Mesothelial cell of epicardium (in vitro differentiated cells): ENCODE results near the gene TMTC2. TPM values are rescaled to one million over a fixed set of nuclear protein-coding genes. Genes with fewer than 3 reads are reported as not detected.
"Not testable (repeated sequence)": the region's sequence is repeated elsewhere in the genome, so short reads cannot be mapped to it uniquely, and the experiment has no call there.

Source experiments
- DNase-seq, 2 experiments: peaks; one replicate each; pipeline ENCODE4 v3.0.0; 2021; ENCODE audit warnings: low spot score in 2 of 2; ENCODE audit not compliant: unreplicated experiment in 2 of 2
- H3K27ac Mint-ChIP-seq: 2 replicates; pipeline ENCODE4 v1.8.0; 2021; ENCODE audit warnings: mixed read lengths
- H3K27me3 Mint-ChIP-seq: 2 replicates; pipeline ENCODE4 v1.8.0; 2021; ENCODE audit warnings: low read depth, mixed read lengths
- H3K36me3 Mint-ChIP-seq: 2 replicates; pipeline ENCODE4 v1.8.0; 2021; ENCODE audit warnings: mixed read lengths
- H3K4me1 Mint-ChIP-seq: 2 replicates; pipeline ENCODE4 v1.8.0; 2021; ENCODE audit warnings: mixed read lengths
- H3K4me3 Mint-ChIP-seq: 2 replicates; pipeline ENCODE4 v1.8.0; 2021; ENCODE audit warnings: mild to moderate bottlenecking, moderate library complexity, mixed read lengths
- H3K9me3 Mint-ChIP-seq: 2 replicates; pipeline ENCODE4 v1.8.0; 2021; ENCODE audit warnings: mixed read lengths
- total RNA-seq: library from RNA; stranded (reverse); gene quantifications from 3 replicates; pipeline ENCODE4 v1.2.1, GENCODE V29; 2021
- TF ChIP-seq, protein P1 (sequence below): fragments of 200-600 bp; sonication (generic); IDR thresholded peaks from one replicate; pipeline ENCODE4 v1.5.0; 2021; ENCODE audit warnings: antibody characterized with exemption; ENCODE audit not compliant: unreplicated experiment

The TMTC2 gene
- total RNA-seq, 1 donor from 2014 or later = 38.3 TPM

GRCh38 chr12:83099436-83099835 is 412.7 kb downstream of the TMTC2 start:
- H3K4me1 Mint-ChIP-seq = peaks cover 9% of the 10 kb centered on the region
- H3K27me3 Mint-ChIP-seq = no peaks in the 10 kb centered on the region
- no peak for DNase-seq
- TF ChIP-seq, protein P1, sequence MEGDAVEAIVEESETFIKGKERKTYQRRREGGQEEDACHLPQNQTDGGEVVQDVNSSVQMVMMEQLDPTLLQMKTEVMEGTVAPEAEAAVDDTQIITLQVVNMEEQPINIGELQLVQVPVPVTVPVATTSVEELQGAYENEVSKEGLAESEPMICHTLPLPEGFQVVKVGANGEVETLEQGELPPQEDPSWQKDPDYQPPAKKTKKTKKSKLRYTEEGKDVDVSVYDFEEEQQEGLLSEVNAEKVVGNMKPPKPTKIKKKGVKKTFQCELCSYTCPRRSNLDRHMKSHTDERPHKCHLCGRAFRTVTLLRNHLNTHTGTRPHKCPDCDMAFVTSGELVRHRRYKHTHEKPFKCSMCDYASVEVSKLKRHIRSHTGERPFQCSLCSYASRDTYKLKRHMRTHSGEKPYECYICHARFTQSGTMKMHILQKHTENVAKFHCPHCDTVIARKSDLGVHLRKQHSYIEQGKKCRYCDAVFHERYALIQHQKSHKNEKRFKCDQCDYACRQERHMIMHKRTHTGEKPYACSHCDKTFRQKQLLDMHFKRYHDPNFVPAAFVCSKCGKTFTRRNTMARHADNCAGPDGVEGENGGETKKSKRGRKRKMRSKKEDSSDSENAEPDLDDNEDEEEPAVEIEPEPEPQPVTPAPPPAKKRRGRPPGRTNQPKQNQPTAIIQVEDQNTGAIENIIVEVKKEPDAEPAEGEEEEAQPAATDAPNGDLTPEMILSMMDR = no peak
- H3K9me3 Mint-ChIP-seq = peaks cover 10% of the 10 kb centered on the region
- peaks cover 3% of the 10 kb centered on the region for H3K36me3 Mint-ChIP-seq
- no peak overlapping the region for H3K4me3 Mint-ChIP-seq
- H3K27ac Mint-ChIP-seq = no peak overlapping the region

GRCh38 chr12:83102499-83102898 is 415.8 kb downstream of the TMTC2 start:
- H3K27me3 Mint-ChIP-seq = no peaks in the 10 kb centered on the region
- no peak overlapping the region for H3K4me3 Mint-ChIP-seq
- H3K4me1 Mint-ChIP-seq = peaks cover 9% of the 10 kb centered on the region
- H3K27ac Mint-ChIP-seq = peak overlapping the region; percentile 3
- TF ChIP-seq, protein P1 = no peak
- no peak for DNase-seq
- peaks cover 13% of the 10 kb centered on the region for H3K36me3 Mint-ChIP-seq
- peaks cover 17% of the 10 kb centered on the region for H3K9me3 Mint-ChIP-seq

DNA sequence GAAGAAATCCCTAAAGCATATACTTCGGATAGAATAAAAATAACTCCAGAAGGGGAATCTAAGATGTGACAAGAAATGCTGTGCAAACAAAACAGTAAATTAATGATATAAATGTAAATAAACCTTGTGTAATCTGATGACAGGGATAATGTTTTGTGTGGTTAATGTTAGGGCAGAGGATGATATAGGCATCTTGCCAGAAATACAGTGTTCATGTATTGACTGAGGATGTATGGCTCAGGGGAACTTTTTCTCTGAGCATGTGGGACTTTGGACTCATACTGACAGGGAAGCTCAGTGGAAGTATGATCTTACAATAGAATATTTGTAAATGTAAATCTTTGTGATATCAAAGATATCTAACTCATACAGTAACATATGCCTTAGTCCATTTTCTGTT is 420.2 kb downstream of the TMTC2 start:
- H3K27ac Mint-ChIP-seq = no peak overlapping the region
- H3K9me3 Mint-ChIP-seq = peaks cover 20% of the 10 kb centered on the region
- DNase-seq = no peak
- TF ChIP-seq, protein P1 = no peak
- no peaks in the 10 kb centered on the region for H3K27me3 Mint-ChIP-seq
- peaks cover 20% of the 10 kb centered on the region for H3K36me3 Mint-ChIP-seq
- peaks cover 9% of the 10 kb centered on the region for H3K4me1 Mint-ChIP-seq
- no peak overlapping the region for H3K4me3 Mint-ChIP-seq

DNA sequence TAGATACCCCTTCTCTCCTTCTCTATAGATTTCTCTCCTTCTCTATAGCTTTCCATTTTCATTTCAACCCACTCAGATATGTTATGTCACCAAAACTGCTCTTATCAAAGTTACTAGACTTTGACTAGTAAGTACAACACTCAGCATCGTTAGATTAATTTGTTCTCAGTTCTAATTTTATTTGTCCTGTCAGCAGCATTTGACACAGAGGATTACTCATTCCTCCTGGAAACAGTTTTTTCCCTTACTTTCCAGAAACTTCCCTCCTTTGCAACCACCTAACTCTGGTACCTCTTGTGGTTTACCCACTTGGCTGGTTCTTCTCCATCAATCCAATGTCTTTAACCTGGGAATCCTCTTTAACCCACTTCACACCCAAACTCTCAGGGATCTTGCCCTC is 423.7 kb downstream of the TMTC2 start:
- Mint-ChIP-seq H3K9me3 (peaks cover 12% of the 10 kb centered on the region), H3K4me3 (no peak overlapping the region), H3K4me1 (peaks cover 13% of the 10 kb centered on the region), H3K27me3 (no peaks in the 10 kb centered on the region), H3K27ac (no peak overlapping the region), H3K36me3 (peaks cover 13% of the 10 kb centered on the region)
- DNase-seq = no peak
- TF ChIP-seq, protein P1 = no peak

DNA sequence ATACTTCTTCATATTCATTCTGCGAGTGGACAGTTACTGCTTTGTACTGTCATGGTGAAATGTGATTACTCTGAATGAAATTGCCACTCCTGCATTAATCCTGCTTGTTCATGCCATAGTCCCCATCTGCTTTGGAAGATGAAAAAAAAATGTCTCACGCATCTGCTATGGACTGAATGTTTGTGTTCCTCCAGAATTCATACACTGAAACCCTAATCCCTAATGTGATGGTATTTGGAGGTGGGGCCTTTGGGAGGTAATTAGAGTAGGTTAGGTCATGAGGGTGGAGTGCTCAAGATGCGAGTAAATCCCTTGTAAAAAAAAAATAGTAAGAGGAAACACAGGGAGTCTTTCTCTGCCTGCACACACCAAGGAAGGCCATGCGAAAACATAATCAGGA is 427.2 kb downstream of the TMTC2 start:
- H3K27me3 Mint-ChIP-seq = no peaks in the 10 kb centered on the region
- no peak overlapping the region for H3K4me3 Mint-ChIP-seq
- peaks cover 24% of the 10 kb centered on the region for H3K36me3 Mint-ChIP-seq
- peaks cover 32% of the 10 kb centered on the region for H3K9me3 Mint-ChIP-seq
- TF ChIP-seq, protein P1 = no peak
- H3K4me1 Mint-ChIP-seq = peaks cover 13% of the 10 kb centered on the region
- H3K27ac Mint-ChIP-seq = peak overlapping the region; percentile 5
- no peak for DNase-seq

GRCh38 chr12:83114966-83115365 is 428.3 kb downstream of the TMTC2 start:
- Mint-ChIP-seq H3K27ac (no peak overlapping the region), H3K9me3 (peaks cover 38% of the 10 kb centered on the region), H3K36me3 (peaks cover 22% of the 10 kb centered on the region), H3K4me3 (no peak overlapping the region), H3K4me1 (peaks cover 13% of the 10 kb centered on the region), H3K27me3 (no peaks in the 10 kb centered on the region)
- TF ChIP-seq, protein P1 = no peak
- DNase-seq = no peak

DNA sequence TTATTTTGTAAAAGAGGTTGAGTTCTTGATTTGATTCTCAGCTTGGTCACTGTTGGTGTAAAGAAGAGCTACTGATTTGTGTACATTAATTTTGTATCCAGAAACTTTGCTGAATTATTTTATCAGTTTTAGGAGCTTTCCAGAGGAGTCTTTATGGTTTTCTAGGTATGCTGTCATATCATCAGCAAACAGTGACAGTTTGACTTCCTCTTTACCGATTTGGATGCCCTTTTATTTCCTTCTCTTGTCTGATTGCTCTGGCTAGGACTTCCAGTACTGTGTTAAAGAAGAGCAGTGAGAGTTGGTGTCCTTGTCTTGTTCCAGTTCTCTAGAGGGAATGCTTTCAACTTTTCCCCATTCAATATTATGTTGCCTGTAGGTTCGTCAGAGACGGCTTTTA is 431.2 kb downstream of the TMTC2 start:
- H3K4me1 Mint-ChIP-seq = peaks cover 21% of the 10 kb centered on the region
- not testable (repeated sequence) for H3K27ac Mint-ChIP-seq, DNase-seq

More for the DNA sequence above, 431.2 kb downstream of the TMTC2 start:
- H3K4me3 Mint-ChIP-seq, H3K27me3 Mint-ChIP-seq: not testable (repeated sequence)
- Mint-ChIP-seq H3K36me3 (peaks cover 27% of the 10 kb centered on the region), H3K9me3 (peaks cover 50% of the 10 kb centered on the region)
